GM21737 (cell line): Measurements from ENCODE around the gene WNT3A.
"Not testable (repeated sequence)": the region's sequence is repeated elsewhere in the genome, so short reads cannot be mapped to it uniquely, and the experiment has no call there.

Experiments
- ATAC-seq: cut with Tn5 transposase; IDR thresholded peaks from one replicate; pipeline ENCODE4 v1.9.1; 2021; ENCODE audit warnings: mild to moderate bottlenecking, moderate library complexity; ENCODE audit not compliant: unreplicated experiment

The WNT3A gene, protein sequence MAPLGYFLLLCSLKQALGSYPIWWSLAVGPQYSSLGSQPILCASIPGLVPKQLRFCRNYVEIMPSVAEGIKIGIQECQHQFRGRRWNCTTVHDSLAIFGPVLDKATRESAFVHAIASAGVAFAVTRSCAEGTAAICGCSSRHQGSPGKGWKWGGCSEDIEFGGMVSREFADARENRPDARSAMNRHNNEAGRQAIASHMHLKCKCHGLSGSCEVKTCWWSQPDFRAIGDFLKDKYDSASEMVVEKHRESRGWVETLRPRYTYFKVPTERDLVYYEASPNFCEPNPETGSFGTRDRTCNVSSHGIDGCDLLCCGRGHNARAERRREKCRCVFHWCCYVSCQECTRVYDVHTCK

DNA sequence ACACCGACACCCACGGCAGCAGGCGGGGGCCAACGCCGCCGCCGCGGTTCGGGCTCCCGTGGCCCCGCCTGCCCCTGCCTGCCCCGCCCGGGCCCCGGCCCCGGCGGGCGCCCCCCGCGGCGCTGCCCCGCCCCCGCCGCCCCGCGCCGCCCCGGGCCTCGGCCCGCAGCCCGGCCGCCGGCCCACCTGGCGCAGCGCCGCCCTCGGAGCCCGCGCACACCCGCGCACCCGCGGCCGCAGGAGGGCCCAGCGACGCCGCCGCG is at the start of gene WNT3A:
Gene WNT3A, plus strand, starts transcription at position 213 of the 263 bp plus-strand sequence. CDS start 131 bp downstream, outside the sequence.
- ATAC-seq, result no peak

DNA sequence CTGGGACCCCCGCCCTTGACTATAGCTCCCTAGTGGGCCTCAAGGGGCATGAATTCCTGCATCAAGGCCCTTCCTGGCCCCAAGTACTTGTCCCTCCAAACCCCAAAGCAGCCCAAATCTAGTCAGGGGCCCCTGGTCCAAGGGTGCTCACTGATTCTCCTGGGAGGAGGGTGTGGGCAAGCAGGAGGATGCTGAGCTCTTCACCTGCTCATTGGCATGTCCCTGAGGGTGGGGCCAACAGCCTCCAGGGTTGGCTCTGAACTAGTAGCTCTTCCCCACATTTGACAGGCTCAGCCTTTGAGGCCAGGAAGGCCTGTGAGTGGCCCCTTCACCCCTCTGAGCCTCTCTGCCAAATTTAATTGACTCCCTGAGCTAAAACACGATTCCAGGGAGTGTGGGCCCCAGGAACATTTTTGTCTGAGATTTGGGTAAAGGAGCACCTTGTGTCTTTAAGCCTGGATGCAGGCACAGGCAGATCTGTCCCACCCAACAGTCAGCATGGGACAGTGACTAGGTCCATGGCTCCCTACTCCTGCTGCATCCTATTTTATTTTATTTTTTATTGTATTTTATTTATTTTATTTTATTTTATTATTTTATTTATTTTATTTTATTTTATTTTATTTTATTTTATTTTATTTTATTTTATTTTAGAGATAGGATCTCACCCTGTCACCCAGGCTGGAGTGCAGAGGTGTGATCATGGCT is 48.0 kb upstream of the WNT3A start:
- no peak for ATAC-seq

DNA sequence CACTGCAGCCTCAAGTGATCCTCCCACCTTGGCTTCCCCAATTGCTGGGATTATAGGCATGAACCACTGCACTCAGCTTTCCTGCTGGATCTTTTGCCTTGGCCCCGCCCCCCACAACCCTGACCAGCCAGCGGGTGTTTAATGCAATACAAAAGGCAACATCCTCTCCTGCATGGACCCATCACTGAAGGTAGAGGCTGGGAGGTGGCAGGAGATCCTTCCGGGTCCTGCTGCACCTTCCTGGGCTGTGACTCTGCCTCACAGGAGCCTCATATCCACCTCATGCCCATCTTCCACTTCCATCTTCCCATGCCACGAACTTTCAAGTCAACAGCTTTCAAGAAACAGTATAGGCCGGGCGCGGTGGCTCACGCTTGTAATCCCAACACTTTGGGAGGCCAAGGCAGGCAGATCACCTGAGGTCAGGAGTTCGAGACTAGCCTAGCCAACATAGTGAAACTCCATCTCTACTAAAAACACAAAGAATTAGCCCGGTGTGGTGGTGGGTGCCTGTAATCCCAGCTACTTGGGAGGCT is 47.4 kb upstream of the WNT3A start:
- no peak for ATAC-seq

DNA sequence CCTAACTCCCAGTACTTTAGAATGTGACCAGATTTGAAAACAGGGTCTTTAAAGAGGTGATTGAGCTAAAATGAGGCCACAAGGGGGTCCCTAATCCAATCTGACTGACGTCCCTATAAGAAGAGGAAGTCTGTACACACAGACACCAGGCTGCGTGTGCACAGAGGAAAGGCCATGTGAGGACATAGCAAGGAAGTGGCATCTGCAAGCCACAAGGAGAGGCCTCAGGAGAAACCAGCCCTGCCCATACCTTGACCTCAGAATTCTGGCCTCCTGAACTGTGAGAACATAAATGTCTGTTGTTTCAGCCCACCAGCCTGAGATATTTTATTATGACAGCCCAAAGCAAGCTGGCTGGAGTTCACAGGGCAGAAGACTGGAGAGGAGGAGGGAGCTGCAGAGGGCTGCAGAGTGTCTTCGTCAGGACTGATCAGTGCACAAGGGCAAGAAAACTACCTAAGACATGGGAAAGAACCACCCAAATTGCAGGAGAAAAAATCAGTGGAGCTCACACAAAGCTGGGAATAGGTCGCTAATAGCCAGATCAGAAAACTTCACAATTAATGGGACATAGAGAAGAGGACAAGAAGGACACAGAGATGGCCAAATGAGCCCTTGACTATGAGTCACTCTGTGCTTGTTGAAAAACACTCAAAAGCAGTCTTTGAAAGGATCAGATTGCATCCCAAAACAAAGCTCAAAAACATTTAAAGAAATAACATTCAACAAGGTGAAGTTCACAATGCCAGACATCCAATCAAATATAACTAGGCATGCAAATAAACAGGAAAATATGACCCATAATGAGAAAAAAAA is 44.9 kb upstream of the WNT3A start:
- no peak for ATAC-seq

DNA sequence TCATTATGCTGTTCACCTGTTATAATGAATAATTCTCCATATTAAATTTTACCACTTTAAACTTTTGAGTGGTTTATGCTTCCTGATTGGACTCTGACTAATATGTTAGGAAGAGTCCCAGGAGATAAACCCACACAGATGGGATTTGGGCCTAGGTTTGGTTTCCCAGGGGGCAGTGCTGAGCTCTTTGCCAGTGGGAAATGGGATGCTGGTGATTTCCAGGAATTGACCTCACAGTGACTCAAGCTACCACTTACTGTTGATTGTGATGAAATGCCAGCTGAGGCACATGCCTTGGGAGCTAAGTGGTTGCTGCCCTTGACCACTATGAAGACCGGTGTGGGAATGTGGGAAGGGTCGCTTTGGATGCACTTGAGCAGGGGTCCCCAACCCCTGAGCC is 40.1 kb upstream of the WNT3A start:
- not testable (repeated sequence) for ATAC-seq

DNA sequence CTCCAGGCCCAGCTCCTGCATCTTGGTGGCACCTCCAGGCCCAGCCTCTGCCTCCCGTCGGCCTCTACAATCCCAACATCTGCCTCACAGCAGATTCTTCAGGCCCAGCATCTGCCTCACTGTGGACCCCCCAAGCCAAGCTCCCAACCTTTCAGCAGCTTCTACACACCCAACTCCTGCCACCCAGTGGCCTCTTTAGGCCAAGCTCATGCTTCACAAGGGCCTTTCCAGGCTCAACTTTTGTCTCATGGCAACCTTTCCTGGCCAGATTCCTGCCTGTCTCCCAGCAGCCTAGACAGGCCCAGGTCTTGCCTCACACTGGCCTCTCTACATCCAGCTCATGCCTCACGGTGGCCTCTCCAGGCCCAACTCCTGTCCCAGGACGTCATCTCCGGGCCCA is 39.0 kb upstream of the WNT3A start:
- ATAC-seq, result not testable (repeated sequence)

DNA sequence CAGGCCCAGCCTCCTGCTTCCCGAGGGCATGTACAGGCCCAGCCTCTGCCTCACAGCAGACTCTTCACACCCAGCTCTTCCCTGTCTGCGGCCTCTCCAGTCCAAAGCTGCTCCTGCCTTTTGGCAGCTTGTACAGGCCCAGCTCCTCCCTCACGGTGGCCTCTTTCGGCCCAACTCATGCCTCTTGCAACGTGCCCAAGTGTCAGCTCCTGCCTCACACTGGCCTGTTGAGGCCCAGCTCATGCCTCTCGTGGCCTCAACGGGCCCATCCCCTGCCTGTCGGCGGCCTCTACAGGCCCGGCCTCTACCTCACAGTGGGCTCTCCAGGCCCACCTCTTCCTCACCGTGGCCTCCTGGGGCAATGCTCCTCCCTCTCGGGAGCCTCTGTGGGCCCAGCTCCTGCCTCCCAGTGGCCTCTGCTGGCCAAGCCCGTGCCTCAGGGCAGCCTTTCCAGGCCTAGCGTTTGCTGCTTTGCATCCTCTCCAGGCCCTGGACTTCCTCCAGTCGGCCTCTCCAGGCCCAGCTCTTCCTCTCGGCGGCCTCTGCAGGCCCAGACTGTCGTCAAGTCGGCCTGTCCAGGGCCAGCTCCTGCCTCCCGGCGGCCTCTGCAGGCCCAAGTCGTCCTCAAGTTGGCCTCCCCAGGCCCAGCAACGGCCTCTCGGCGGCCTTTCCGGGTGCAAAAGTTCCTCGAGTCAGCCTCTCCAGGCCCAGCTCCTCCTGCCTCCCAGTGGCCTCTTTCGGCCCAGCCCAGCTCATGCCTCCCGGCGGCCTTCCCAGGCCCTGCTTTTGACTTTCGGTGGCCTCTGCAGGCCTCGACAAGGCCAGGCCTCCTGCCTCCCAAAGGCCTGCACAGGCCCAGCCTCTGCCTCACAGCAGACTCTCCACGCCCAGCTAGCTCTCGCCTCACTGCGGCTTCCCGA is 36.5 kb upstream of the WNT3A start:
- ATAC-seq, result not testable (repeated sequence)

DNA sequence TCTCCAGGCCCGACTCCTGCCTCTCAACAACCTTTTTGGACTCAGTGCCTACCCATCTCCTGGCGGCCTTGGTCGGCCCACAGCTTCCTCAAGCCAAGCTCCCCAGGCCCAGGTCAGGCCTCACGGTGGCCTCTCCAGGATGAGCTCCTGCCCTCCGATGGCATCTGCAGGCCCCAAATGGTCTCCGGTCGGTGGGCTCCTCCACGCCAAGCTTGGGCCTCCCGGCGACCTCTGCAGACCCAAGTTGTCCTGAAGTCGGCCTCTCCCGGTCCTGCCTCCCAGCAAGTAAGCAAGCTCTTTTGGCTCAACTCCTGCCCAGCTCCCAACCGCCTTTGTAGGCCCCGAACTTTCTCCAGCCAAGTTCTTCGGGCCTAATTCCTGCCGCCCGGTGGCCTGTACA is 35.6 kb upstream of the WNT3A start:
- not testable (repeated sequence) for ATAC-seq

- ATAC-seq, result not testable (repeated sequence)
Observed at GRCh38 chr1:227971643-227972282, 35.0 kb upstream of the WNT3A start.

GRCh38 chr1:227972283-227972679 is 34.5 kb upstream of the WNT3A start:
- not testable (repeated sequence) for ATAC-seq

GRCh38 chr1:227972843-227973374 is 33.9 kb upstream of the WNT3A start:
- not testable (repeated sequence) for ATAC-seq

DNA sequence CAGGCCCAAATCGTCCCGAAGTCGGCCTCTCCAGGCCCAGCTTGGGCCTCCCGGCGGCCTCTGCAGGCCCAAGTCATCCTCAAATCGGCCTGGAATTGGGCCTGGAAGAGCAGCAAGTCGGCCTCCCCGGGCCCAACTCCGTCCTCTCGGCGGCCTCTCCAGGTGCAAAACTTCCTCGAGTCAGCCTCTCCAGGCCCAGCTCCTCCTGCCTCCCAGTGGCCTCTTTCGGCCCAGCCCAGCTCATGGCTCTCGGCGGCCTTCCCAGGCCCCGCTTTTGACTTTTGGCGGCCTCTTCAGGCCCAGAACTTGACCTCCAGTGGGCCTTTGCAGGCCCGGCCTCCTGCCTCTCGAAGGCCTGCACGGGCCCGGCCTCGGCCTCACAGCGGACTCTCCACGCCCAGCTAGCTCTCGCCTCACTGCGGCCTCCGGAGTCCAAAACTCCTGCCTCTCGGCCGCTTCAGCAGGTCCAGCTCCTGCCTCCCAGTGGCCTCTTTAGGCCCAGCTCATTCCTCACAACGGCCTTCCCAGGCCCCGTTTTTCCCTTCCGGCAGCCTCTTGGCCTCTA is 33.0 kb upstream of the WNT3A start:
- not testable (repeated sequence) for ATAC-seq

- not testable (repeated sequence) for ATAC-seq
Observed at GRCh38 chr1:227975583-227976283, 31.1 kb upstream of the WNT3A start.

DNA sequence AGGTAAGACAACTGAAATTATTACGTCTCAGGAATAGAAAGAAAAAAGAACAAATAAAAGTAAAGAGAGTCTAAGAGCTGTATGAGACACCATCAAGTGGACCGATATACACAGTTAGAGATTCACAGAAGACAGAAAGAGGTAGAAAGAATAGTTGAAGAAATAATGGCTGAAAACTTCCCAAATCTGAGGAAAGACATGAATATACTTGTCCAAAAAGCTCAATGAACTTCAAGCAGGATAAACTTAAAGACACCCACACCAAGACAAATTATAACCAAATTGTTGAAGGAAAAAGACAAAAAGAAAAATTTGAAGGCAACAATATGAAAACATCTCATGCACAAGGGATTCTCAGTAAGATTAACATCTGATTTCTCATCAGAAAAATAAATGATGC is 19.6 kb upstream of the WNT3A start:
- no peak for ATAC-seq

GRCh38 chr1:227994632-227995300 is 12.0 kb upstream of the WNT3A start:
- no peak for ATAC-seq

GRCh38 chr1:227996187-227996950 is 10.4 kb upstream of the WNT3A start:
- ATAC-seq, result no peak

GRCh38 chr1:227998374-227999055 is 8.3 kb upstream of the WNT3A start:
- no peak for ATAC-seq
